ENCODE data around the gene MSI2. TPM values are rescaled to one million over a fixed set of nuclear protein-coding genes. Genes with fewer than 3 reads are reported as not detected.

MSI2 gene
- total RNA-seq, 1 donor from 2014 or later: 33.8 TPM

DNA sequence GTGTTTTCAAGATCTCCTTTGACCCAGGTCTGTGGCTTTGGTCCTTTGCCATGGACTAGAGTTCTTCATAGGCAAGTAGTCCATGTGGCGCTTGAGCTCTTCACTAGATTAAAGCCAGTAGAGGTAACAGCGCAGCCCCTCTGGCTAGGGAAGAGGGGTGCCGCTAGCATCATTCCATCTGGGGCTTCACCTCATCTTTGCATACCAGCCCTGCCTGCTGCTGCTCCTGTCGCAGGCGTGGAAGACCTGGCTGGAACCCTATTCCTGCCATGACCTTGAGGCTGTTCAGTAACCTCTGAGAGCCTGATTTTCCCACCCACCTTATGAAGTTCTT is 198.4 kb downstream of the MSI2 start:
- no peak for DNase-seq (ENCODE audit: low read depth)
- TF ChIP-seq CTCF (IDR thresholded peaks at IDR 0.05; ENCODE audit: insufficient read depth, low read length, poor library complexity, severe bottlenecking): no peak

GRCh38 chr17:57455063-57455914 is 199.0 kb downstream of the MSI2 start:
- Histone ChIP-seq H3K36me3 (ENCODE audit: control insufficient read depth, insufficient read depth, low read length) (no peaks in the 10 kb centered on the region), H3K27me3 (ENCODE audit: control insufficient read depth, insufficient read depth, low read length) (no peaks in the 10 kb centered on the region), H3K4me3 (ENCODE audit: low read depth, low read length) (no peak overlapping the region)
- DNase-seq (ENCODE audit: low read depth): no peak
- TF ChIP-seq CTCF (IDR thresholded peaks at IDR 0.05; ENCODE audit: insufficient read depth, low read length, poor library complexity, severe bottlenecking): no peak

More for the DNA sequence above, 198.4 kb downstream of the MSI2 start:
- Histone ChIP-seq H3K36me3 (ENCODE audit: control insufficient read depth, insufficient read depth, low read length) (no peaks in the 10 kb centered on the region), H3K4me3 (ENCODE audit: low read depth, low read length) (no peak overlapping the region), H3K27me3 (ENCODE audit: control insufficient read depth, insufficient read depth, low read length) (no peaks in the 10 kb centered on the region)

- no peak for TF ChIP-seq CTCF (IDR thresholded peaks at IDR 0.05; ENCODE audit: insufficient read depth, low read length, poor library complexity, severe bottlenecking)
- Histone ChIP-seq H3K27me3 (ENCODE audit: control insufficient read depth, insufficient read depth, low read length) (no peaks in the 10 kb centered on the region), H3K36me3 (ENCODE audit: control insufficient read depth, insufficient read depth, low read length) (no peaks in the 10 kb centered on the region), H3K4me3 (ENCODE audit: low read depth, low read length) (no peak overlapping the region)
- no peak for DNase-seq (ENCODE audit: low read depth)
These were observed 200.3 kb downstream of the MSI2 start for GRCh38 chr17:57456622-57457021.

DNA sequence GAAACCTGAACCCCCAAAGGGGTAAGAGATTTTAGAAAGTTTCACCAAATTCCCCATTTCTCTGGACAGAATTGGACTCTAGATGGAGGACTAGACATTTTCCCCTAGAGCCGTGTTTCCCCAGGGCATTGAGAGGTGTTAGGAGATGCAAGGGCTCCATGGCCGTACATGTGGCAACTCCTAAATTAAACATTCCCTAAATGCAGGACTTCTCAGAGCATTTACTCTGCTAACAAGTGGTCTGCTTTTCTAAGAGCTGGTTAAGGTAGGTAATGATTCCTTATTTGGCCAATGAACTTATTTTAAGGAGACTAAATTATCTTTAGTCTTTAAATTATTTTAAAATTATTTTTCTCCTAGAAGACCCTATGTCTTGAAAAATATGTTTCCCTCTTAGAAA is 200.9 kb downstream of the MSI2 start:
- no peaks in the 10 kb centered on the region for H3K27me3 ChIP-seq (ENCODE audit: control insufficient read depth, insufficient read depth, low read length)
- DNase-seq (ENCODE audit: low read depth): no peak
- H3K36me3 ChIP-seq (ENCODE audit: control insufficient read depth, insufficient read depth, low read length): no peaks in the 10 kb centered on the region
- H3K4me3 ChIP-seq (ENCODE audit: low read depth, low read length): no peak overlapping the region
- TF ChIP-seq CTCF (IDR thresholded peaks at IDR 0.05; ENCODE audit: insufficient read depth, low read length, poor library complexity, severe bottlenecking): no peak

DNA sequence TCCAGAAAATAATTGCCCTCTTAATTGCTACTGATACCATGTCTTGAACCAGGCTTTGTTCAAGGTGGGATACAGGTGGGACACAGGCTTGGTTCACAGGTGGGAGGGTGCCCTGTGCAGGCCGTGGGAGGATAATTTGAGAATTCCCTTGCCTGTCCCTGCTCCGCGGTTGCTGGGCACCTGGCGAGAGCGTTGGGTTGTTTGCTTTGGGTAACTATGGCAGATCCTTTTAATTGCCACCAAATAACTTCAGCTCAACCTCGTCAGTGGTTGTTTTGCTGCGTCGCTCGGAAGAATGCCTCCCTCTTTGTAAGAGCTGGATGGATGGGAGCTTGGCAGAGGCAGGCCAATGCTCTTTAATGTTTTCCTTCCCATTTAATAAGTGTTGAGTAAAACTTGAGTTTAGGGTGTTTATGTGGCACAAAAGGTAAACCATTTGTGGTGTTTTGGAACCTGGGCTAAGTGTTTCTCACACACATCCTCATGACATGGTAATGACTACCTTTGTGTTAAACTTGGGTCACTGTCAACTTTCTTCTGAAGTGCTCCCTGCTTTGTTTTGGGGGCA is 202.5 kb downstream of the MSI2 start:
- Histone ChIP-seq H3K4me3 (ENCODE audit: low read depth, low read length) (no peak overlapping the region), H3K36me3 (ENCODE audit: control insufficient read depth, insufficient read depth, low read length) (no peaks in the 10 kb centered on the region), H3K27me3 (ENCODE audit: control insufficient read depth, insufficient read depth, low read length) (no peaks in the 10 kb centered on the region)
- no peak for TF ChIP-seq CTCF (IDR thresholded peaks at IDR 0.05; ENCODE audit: insufficient read depth, low read length, poor library complexity, severe bottlenecking)
- no peak for DNase-seq (ENCODE audit: low read depth)
